Lower leg skin (tissue), 3 donors: Measurements from ENCODE around the gene TLDC2.

Experiments used
- CTCF ChIP-seq, 3 donors: fragments of 450-650 bp; IDR thresholded peaks; one replicate each; pipeline ENCODE4 v1.5.1; 2016; ENCODE audit warnings: antibody characterized with exemption in 3 of 3, mild to moderate bottlenecking in 3 of 3, moderate library complexity in 2 of 3
- POLR2A ChIP-seq, 2 donors: fragments of 450-650 bp; IDR thresholded peaks; one replicate each; pipeline ENCODE4 v1.6.1; 2016 to 2017; ENCODE audit warnings: antibody characterized with exemption in 2 of 2, mild to moderate bottlenecking in 1 of 2, moderate library complexity in 1 of 2

- TF ChIP-seq CTCF (IDR thresholded peaks at IDR 0.05) = no peak
- TF ChIP-seq POLR2A (IDR thresholded peaks at IDR 0.05) = no peak
Observed at GRCh38 chr20:36865861-36866149, 10.1 kb upstream of the TLDC2 start.
